Measurements from ENCODE around the gene TBCD.

DNA sequence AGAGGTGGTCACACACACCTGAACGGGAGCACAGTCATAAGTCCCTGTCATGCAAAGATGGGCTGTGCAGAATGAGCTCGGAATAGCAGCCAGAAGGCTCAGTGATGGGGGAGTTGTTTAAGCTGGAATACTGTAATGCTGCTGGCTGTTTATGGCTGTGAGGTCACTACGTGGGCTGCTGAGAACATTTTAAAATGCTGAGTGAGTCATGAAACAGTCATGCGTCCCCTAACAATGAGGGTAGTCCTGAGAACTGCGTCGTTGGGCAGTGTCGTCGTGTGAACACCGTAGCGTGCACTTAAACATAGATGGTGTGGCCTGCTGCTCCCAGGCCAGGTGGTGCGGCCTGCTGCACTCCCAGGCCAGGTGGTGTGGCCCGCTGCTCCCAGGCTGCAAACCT lies 39.7 kb downstream of the TBCD start:
- TF ChIP-seq, protein P1, sequence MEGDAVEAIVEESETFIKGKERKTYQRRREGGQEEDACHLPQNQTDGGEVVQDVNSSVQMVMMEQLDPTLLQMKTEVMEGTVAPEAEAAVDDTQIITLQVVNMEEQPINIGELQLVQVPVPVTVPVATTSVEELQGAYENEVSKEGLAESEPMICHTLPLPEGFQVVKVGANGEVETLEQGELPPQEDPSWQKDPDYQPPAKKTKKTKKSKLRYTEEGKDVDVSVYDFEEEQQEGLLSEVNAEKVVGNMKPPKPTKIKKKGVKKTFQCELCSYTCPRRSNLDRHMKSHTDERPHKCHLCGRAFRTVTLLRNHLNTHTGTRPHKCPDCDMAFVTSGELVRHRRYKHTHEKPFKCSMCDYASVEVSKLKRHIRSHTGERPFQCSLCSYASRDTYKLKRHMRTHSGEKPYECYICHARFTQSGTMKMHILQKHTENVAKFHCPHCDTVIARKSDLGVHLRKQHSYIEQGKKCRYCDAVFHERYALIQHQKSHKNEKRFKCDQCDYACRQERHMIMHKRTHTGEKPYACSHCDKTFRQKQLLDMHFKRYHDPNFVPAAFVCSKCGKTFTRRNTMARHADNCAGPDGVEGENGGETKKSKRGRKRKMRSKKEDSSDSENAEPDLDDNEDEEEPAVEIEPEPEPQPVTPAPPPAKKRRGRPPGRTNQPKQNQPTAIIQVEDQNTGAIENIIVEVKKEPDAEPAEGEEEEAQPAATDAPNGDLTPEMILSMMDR (conservative IDR thresholded peaks at IDR 0.05 in 1 of 2, IDR thresholded peaks at IDR 0.05 in 1 of 2; ENCODE audit: extremely low read depth in 1 of 2, insufficient read depth in 1 of 2, low read depth in 1 of 2, low read length in 2 of 2): no peak
- no peak for TF ChIP-seq EZH2 (IDR thresholded peaks at IDR 0.05; ENCODE audit: borderline replicate concordance, low read length)

Data from mammary epithelial cell (primary cell).